ENCODE measurements around the gene TLCD3B. TPM values are rescaled to one million over a fixed set of nuclear protein-coding genes. Genes with fewer than 3 reads are reported as not detected.

The TLCD3B gene
- total RNA-seq, 2 experiments from 2014 or later = 3.5 to 3.6 TPM

GRCh38 chr16:30065943-30066760 lies 35.1 kb upstream of the TLCD3B start:
- Mint-ChIP-seq H3K4me1 (ENCODE audit: low read depth) (peaks cover 30% of the 10 kb centered on the region), H3K4me3 (peak overlapping the region; percentile 91), H3K27me3 (no peaks in the 10 kb centered on the region), H3K27ac (peak overlapping the region; percentile 100), H3K36me3 (ENCODE audit: low read depth) (peaks cover 69% of the 10 kb centered on the region), H3K9me3 (no peaks in the 10 kb centered on the region)
- DNase-seq (peak; percentile 62), ATAC-seq (no peak)
- TF ChIP-seq CTCF (IDR thresholded peaks at IDR 0.05) = no peak
- ChIA-PET CTCF (interaction anchor here (1.0 to 3.2 kb wide), 7 partner anchors 11 to 250 kb away, joined by 3 to 14 read pairs (median 5); partner anchors contain the start of genes PAGR1 and TBX6), POLR2A (interaction anchor here (0.6 to 6.3 kb wide), 19 partner anchors 12 to 571 kb away, joined by 3 to 83 read pairs (median 4); partner anchors contain the start of genes CORO1A, GDPD3, HIRIP3 and INO80E)
- intact Hi-C loops (cut with micrococcal nuclease) = loop anchor here (10.0 kb wide), 1 partner anchor 309 kb away; the partner anchor contains the start of genes MYL11 and TBC1D10B

- ChIA-PET POLR2A (interaction anchor here (0.5 to 6.3 kb wide), 20 partner anchors 11 to 585 kb away, joined by 3 to 83 read pairs (median 4); partner anchors contain the start of genes CORO1A, GDPD3, HIRIP3 and INO80E), CTCF (interaction anchor here (1.0 to 3.2 kb wide), 5 partner anchors 10 to 249 kb away, joined by 4 to 14 read pairs (median 10); partner anchors contain the start of genes PAGR1 and TBX6)
- H3K27me3 Mint-ChIP-seq = no peaks in the 10 kb centered on the region
- peak; percentile 99 for DNase-seq
- H3K9me3 Mint-ChIP-seq = no peaks in the 10 kb centered on the region
- peak within 1 kb of the TSS; percentile 91 for H3K4me3 Mint-ChIP-seq
- H3K4me1 Mint-ChIP-seq (ENCODE audit: low read depth) = peaks cover 30% of the 10 kb centered on the region
- H3K27ac Mint-ChIP-seq = peak within 1 kb of the TSS; percentile 100
- intact Hi-C loops (cut with micrococcal nuclease) = loop anchor here (10.0 kb wide), 1 partner anchor 309 kb away; the partner anchor contains the start of genes MYL11 and TBC1D10B
- H3K36me3 Mint-ChIP-seq (ENCODE audit: low read depth) = peaks cover 61% of the 10 kb centered on the region
- no peak for TF ChIP-seq CTCF (IDR thresholded peaks at IDR 0.05)
- ATAC-seq = peak; percentile 87
Observed at GRCh38 chr16:30065102-30065942, 34.3 kb upstream of the TLCD3B start, which contains the start of gene ALDOA. Gene ALDOA, plus strand, starts transcription at chr16:30065760. Its CDS starts 1,138 bp downstream, at chr16:30066898.

- H3K4me3 Mint-ChIP-seq = peak overlapping the region; percentile 91
- intact Hi-C loops (cut with micrococcal nuclease) = loop anchor here (10.0 kb wide), 1 partner anchor 310 kb away; the partner anchor contains the start of genes MYL11 and TBC1D10B
- POLR2A ChIA-PET = interaction anchor here (1.0 to 6.3 kb wide), 12 partner anchors 10 to 586 kb away, joined by 3 to 83 read pairs (median 6); partner anchors contain the start of genes HIRIP3, INO80E, KIF22 and MAPK3
- DNase-seq (no peak), ATAC-seq (no peak)
- CTCF ChIA-PET = interaction anchor here (2.0 to 3.2 kb wide), 3 partner anchors 9 to 249 kb away, joined by 5 to 14 read pairs (median 10); partner anchors contain the start of genes PAGR1 and TBX6
- no peaks in the 10 kb centered on the region for H3K9me3 Mint-ChIP-seq
- peak overlapping the region; percentile 100 for H3K27ac Mint-ChIP-seq
- peaks cover 55% of the 10 kb centered on the region for H3K36me3 Mint-ChIP-seq (ENCODE audit: low read depth)
- no peak for TF ChIP-seq CTCF (IDR thresholded peaks at IDR 0.05)
- H3K27me3 Mint-ChIP-seq = no peaks in the 10 kb centered on the region
- peaks cover 29% of the 10 kb centered on the region for H3K4me1 Mint-ChIP-seq (ENCODE audit: low read depth)
Observed at GRCh38 chr16:30064729-30065101, 33.6 kb upstream of the TLCD3B start.

GRCh38 chr16:30063893-30064728 lies 33.0 kb upstream of the TLCD3B start:
- Mint-ChIP-seq H3K4me1 (ENCODE audit: low read depth) (peaks cover 24% of the 10 kb centered on the region), H3K36me3 (ENCODE audit: low read depth) (peaks cover 49% of the 10 kb centered on the region), H3K9me3 (no peaks in the 10 kb centered on the region), H3K27me3 (no peaks in the 10 kb centered on the region), H3K4me3 (peak overlapping the region; percentile 91), H3K27ac (peak overlapping the region; percentile 100)
- ATAC-seq = peak; percentile 34
- intact Hi-C loops (cut with micrococcal nuclease) = loop anchor here (10.0 kb wide), 1 partner anchor 311 kb away; the partner anchor contains the start of genes MYL11 and TBC1D10B
- no peak for TF ChIP-seq CTCF (IDR thresholded peaks at IDR 0.05)
- POLR2A ChIA-PET = interaction anchor here (1.1 to 6.3 kb wide), 11 partner anchors 10 to 586 kb away, joined by 3 to 83 read pairs (median 6); partner anchors contain the start of genes KIF22, PPP4C, PRR14 and TBX6
- DNase-seq = peak; percentile 87
- CTCF ChIA-PET = interaction anchor here (0.6 to 3.2 kb wide), 6 partner anchors 9 to 248 kb away, joined by 3 to 14 read pairs (median 8); partner anchors contain the start of genes PAGR1 and TBX6
